GM23338 (cell line): ENCODE data around the gene TMEM271. TPM values are rescaled to one million over a fixed set of nuclear protein-coding genes. Genes with fewer than 3 reads are reported as not detected.

ENCODE experiments used
- ATAC-seq: fragments of 200-7000 bp; cut with Tn5 transposase; 3 replicates; pipeline ENCODE4 v1.9.1; 2020
- DNase-seq: peaks from one replicate; pipeline ENCODE4 v3.0.0-alpha.2; 2015; ENCODE audit warnings: low spot score
- H2AFZ ChIP-seq: fragments of 200-600 bp; sonication (generic); 2 replicates; pipeline ENCODE4 v1.8.0; 2016; ENCODE audit warnings: antibody characterized with exemption, mild to moderate bottlenecking, moderate library complexity
- H3F3A ChIP-seq: fragments of 200-600 bp; sonication (generic); replicated peaks from 2 replicates; pipeline ENCODE4 v1.8.0; 2017; ENCODE audit warnings: antibody characterized with exemption, mixed run types, low read depth
- H3K27ac ChIP-seq: fragments of 200-600 bp; sonication (generic); 2 replicates; pipeline ENCODE4 v1.6.1; 2016; ENCODE audit warnings: low read depth
- H3K27me3 ChIP-seq: fragments of 200-600 bp; sonication (generic); 2 replicates; pipeline ENCODE4 v1.8.0; 2016; ENCODE audit warnings: mild to moderate bottlenecking, mixed run types, moderate library complexity; ENCODE audit not compliant: insufficient read depth
- H3K36me3 ChIP-seq: fragments of 200-600 bp; sonication (generic); 2 replicates; pipeline ENCODE4 v1.8.0; 2016; ENCODE audit warnings: mild to moderate bottlenecking; ENCODE audit not compliant: insufficient read depth
- H3K4me1 ChIP-seq: fragments of 200-600 bp; sonication (generic); 2 replicates; pipeline ENCODE4 v1.8.0; 2016; ENCODE audit warnings: mild to moderate bottlenecking, moderate library complexity; ENCODE audit not compliant: insufficient read depth
- H3K4me2 ChIP-seq: fragments of 200-600 bp; sonication (generic); 2 replicates; pipeline ENCODE4 v1.7.1; 2017; ENCODE audit warnings: mixed run types
- H3K4me3 ChIP-seq: fragments of 200-600 bp; sonication (generic); 2 replicates; pipeline ENCODE4 v1.6.1; 2016; ENCODE audit warnings: mixed run types
- H3K79me2 ChIP-seq: fragments of 200-600 bp; sonication (generic); replicated peaks from 2 replicates; pipeline ENCODE4 v1.8.0; 2017; ENCODE audit warnings: mild to moderate bottlenecking; ENCODE audit not compliant: insufficient read depth
- H3K9me2 ChIP-seq: fragments of 200-600 bp; sonication (generic); 2 replicates; pipeline ENCODE4 v1.8.0; 2017; ENCODE audit not compliant: insufficient read depth
- H4K20me1 ChIP-seq: fragments of 200-600 bp; sonication (generic); replicated peaks from 2 replicates; pipeline ENCODE4 v1.8.0; 2017; ENCODE audit warnings: mild to moderate bottlenecking; ENCODE audit not compliant: insufficient read depth
- H3K27ac Mint-ChIP-seq: 2 replicates; pipeline ENCODE4 v1.8.0; 2020; ENCODE audit warnings: inconsistent platforms, mild to moderate bottlenecking, moderate library complexity, mixed read lengths
- H3K27me3 Mint-ChIP-seq: 3 replicates; pipeline ENCODE4 v1.8.0; 2022; ENCODE audit warnings: low read depth, mild to moderate bottlenecking, moderate library complexity, mixed read lengths, inconsistent platforms; ENCODE audit not compliant: insufficient read depth, poor library complexity
- H3K36me3 Mint-ChIP-seq: 3 replicates; pipeline ENCODE4 v1.8.0; 2021; ENCODE audit warnings: low read depth, mild to moderate bottlenecking, inconsistent platforms, moderate library complexity, mixed read lengths
- H3K4me1 Mint-ChIP-seq: 3 replicates; pipeline ENCODE4 v1.8.0; 2020; ENCODE audit warnings: mild to moderate bottlenecking, inconsistent platforms, mixed read lengths
- H3K4me3 Mint-ChIP-seq: 3 replicates; pipeline ENCODE4 v1.8.0; 2021; ENCODE audit warnings: moderate library complexity, mild to moderate bottlenecking, inconsistent platforms, mixed read lengths
- H3K9me3 Mint-ChIP-seq: 3 replicates; pipeline ENCODE4 v1.8.0; 2020; ENCODE audit warnings: moderate library complexity, mild to moderate bottlenecking, inconsistent platforms, mixed read lengths
- CREB1 ChIP-seq: fragments of 250-450 bp; sonication (Bioruptor Pico); IDR thresholded peaks from 2 replicates; pipeline ENCODE4 v1.5.0; 2020; ENCODE audit warnings: low read depth, mild to moderate bottlenecking, moderate library complexity
- CTCF ChIP-seq, 2 experiments: fragments of 200-600 bp in 1 of 2; sonication (generic) in 1 of 2; conservative IDR thresholded peaks; 2 replicates each; pipeline versions ENCODE4 v1.5.1 to v1.6.1; 2016 to 2017; ENCODE audit warnings: antibody characterized with exemption in 2 of 2, low read depth in 2 of 2, mild to moderate bottlenecking in 2 of 2, moderate library complexity in 1 of 2
- EZH2 ChIP-seq: fragments of 200-600 bp; sonication (generic); IDR thresholded peaks from one replicate; pipeline ENCODE4 v1.8.0; 2017; ENCODE audit warnings: antibody characterized with exemption, mild to moderate bottlenecking, low read depth; ENCODE audit not compliant: unreplicated experiment
- EZH2phosphoT487 ChIP-seq: fragments of 200-600 bp; sonication (generic); IDR thresholded peaks from one replicate; pipeline ENCODE4 v1.8.1; 2018; ENCODE audit warnings: antibody characterized with exemption; ENCODE audit not compliant: unreplicated experiment
- JUNB ChIP-seq: IDR thresholded peaks from one replicate; pipeline ENCODE4 v1.6.1; 2016; ENCODE audit warnings: antibody characterized with exemption; ENCODE audit not compliant: unreplicated experiment
- NANOG ChIP-seq: IDR thresholded peaks from 2 replicates; pipeline ENCODE4 v1.6.1; 2016; ENCODE audit warnings: antibody characterized with exemption, borderline replicate concordance
- POLR2AphosphoS5 ChIP-seq: IDR thresholded peaks from 2 replicates; pipeline ENCODE4 v1.6.1; 2016; ENCODE audit warnings: antibody characterized with exemption, low read depth
- REST ChIP-seq: IDR thresholded peaks from one replicate; pipeline ENCODE4 v1.6.1; 2018; ENCODE audit warnings: antibody characterized with exemption; ENCODE audit not compliant: unreplicated experiment
- STAT1 ChIP-seq: IDR thresholded peaks from one replicate; pipeline ENCODE4 v1.6.1; 2016; ENCODE audit warnings: antibody characterized with exemption; ENCODE audit not compliant: unreplicated experiment
- ZNF114 ChIP-seq: fragments of 250-450 bp; sonication (Bioruptor Pico); IDR thresholded peaks from 2 replicates; pipeline ENCODE4 v1.5.0; 2020; ENCODE audit warnings: mild to moderate bottlenecking, moderate library complexity
- ZNF331 ChIP-seq: fragments of 250-450 bp; sonication (Bioruptor Pico); IDR thresholded peaks from 2 replicates; pipeline ENCODE4 v1.5.0; 2020; ENCODE audit warnings: low read depth, mild to moderate bottlenecking, moderate library complexity
- ZNF462 ChIP-seq: fragments of 250-450 bp; sonication (Bioruptor Pico); IDR thresholded peaks from 2 replicates; pipeline ENCODE4 v1.5.0; 2020; ENCODE audit warnings: mild to moderate bottlenecking, moderate library complexity
- polyA plus RNA-seq: library from polyadenylated mRNA; unstranded; fragments of >200 nt; fragmentation: Nextera tagmentation; extraction: Ambion mirVana; gene quantifications from 2 replicates; pipeline ENCODE4 v1.2.1, GENCODE V29; 2016
- total RNA-seq: library from RNA; depleted of rRNA; stranded (reverse); fragments of >200 nt; shearing (Covaris generic); gene quantifications from 2 replicates; pipeline ENCODE4 v1.2.3, GENCODE V29; 2014
- TF ChIP-seq, protein P1 (sequence below): IDR thresholded peaks from 2 replicates; pipeline ENCODE4 v1.6.1; 2016; ENCODE audit warnings: antibody characterized with exemption

TMEM271 gene
- total and polyA plus RNA-seq, 2 experiments from 2014 or later, result 0.11 TPM; not detected in 1

- Histone ChIP-seq H3K36me3 (no peaks in the 10 kb centered on the region), H2AFZ (no peak overlapping the region), H3F3A (no peaks in the 10 kb centered on the region), H3K27ac (no peak overlapping the region), H3K27me3 (no peaks in the 10 kb centered on the region), H4K20me1 (no peaks in the 10 kb centered on the region; the same call in 1 of the 2 replicates), H3K4me1 (no peaks in the 10 kb centered on the region), H3K4me2 (no peak overlapping the region), H3K79me2 (no peaks in the 10 kb centered on the region), H3K4me3 (no peak overlapping the region), H3K9me2 (no peaks in the 10 kb centered on the region)
- Mint-ChIP-seq H3K27me3 (peaks cover 2% of the 10 kb centered on the region), H3K36me3 (peaks cover 2% of the 10 kb centered on the region; the same call in 1 of the 3 replicates), H3K27ac (no peak overlapping the region), H3K4me1 (peaks cover 6% of the 10 kb centered on the region; the same call in 1 of the 3 replicates), H3K9me3 (no peaks in the 10 kb centered on the region), H3K4me3 (no peak overlapping the region)
- DNase-seq (no peak), ATAC-seq (no peak)
- TF ChIP-seq ZNF114, result no peak
- no peak for TF ChIP-seq EZH2phosphoT487
- no peak for TF ChIP-seq STAT1
- TF ChIP-seq POLR2AphosphoS5, result no peak
- no peak for TF ChIP-seq NANOG
- no peak for TF ChIP-seq CREB1 (CRISPR knock-in tag)
- TF ChIP-seq ZNF331 (CRISPR knock-in tag), result no peak
- TF ChIP-seq, protein P1, sequence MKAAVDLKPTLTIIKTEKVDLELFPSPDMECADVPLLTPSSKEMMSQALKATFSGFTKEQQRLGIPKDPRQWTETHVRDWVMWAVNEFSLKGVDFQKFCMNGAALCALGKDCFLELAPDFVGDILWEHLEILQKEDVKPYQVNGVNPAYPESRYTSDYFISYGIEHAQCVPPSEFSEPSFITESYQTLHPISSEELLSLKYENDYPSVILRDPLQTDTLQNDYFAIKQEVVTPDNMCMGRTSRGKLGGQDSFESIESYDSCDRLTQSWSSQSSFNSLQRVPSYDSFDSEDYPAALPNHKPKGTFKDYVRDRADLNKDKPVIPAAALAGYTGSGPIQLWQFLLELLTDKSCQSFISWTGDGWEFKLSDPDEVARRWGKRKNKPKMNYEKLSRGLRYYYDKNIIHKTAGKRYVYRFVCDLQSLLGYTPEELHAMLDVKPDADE, result no peak
- TF ChIP-seq JUNB, result no peak
- TF ChIP-seq EZH2, result no peak
- no peak for TF ChIP-seq ZNF462 (CRISPR knock-in tag)
- no peak for TF ChIP-seq CTCF (conservative IDR thresholded peaks at IDR 0.05; ENCODE audit: low read depth in 2 of 2)
- TF ChIP-seq REST, result no peak
Observed at GRCh38 chr4:605702-606425, 29.8 kb upstream of the TMEM271 start.
